ENCODE data around the gene OR52W1.

DNA sequence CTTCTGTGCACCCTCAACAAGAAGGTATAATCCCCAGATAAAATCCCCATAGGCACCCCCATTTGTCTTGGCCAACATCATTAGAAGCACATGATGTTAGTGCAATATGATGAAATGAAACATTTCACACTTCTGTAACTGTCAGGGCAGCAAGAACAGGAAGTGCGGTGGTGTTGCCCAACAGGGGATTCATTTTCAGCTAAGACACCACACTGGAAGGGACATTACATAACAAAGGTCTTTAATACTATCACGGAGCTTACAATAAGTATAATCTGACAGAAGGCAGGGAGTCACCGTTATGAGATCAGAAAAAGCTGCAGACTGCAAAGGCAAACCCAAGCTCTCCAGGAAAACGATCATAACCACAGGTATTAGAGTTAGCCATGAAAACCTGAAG is 2.0 kb downstream of the OR52W1 start:
- TF ChIP-seq, protein P1, sequence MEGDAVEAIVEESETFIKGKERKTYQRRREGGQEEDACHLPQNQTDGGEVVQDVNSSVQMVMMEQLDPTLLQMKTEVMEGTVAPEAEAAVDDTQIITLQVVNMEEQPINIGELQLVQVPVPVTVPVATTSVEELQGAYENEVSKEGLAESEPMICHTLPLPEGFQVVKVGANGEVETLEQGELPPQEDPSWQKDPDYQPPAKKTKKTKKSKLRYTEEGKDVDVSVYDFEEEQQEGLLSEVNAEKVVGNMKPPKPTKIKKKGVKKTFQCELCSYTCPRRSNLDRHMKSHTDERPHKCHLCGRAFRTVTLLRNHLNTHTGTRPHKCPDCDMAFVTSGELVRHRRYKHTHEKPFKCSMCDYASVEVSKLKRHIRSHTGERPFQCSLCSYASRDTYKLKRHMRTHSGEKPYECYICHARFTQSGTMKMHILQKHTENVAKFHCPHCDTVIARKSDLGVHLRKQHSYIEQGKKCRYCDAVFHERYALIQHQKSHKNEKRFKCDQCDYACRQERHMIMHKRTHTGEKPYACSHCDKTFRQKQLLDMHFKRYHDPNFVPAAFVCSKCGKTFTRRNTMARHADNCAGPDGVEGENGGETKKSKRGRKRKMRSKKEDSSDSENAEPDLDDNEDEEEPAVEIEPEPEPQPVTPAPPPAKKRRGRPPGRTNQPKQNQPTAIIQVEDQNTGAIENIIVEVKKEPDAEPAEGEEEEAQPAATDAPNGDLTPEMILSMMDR (IDR thresholded peaks at IDR 0.05) = no peak
- no peak for TF ChIP-seq POLR2A (IDR thresholded peaks at IDR 0.05)

Measured in breast epithelium (tissue), 3 donors.